Tibial nerve (tissue), 3 donors: ENCODE results near the gene CCNY.
A peak's percentile ranks its signal among the peaks of the same experiment; 100 is the strongest.

ENCODE experiments used
- POLR2A ChIP-seq, 2 donors: fragments of 450-650 bp; IDR thresholded peaks; one replicate each; pipeline ENCODE4 v1.6.1; 2017; ENCODE audit warnings: antibody characterized with exemption in 2 of 2, mild to moderate bottlenecking in 2 of 2, moderate library complexity in 2 of 2
- TF ChIP-seq, protein P1 (sequence below), 5 experiments: fragments of 200-600 bp in 3 of 5; fragments of 450-650 bp in 2 of 5; sonication (generic) in 3 of 5; IDR thresholded peaks; one replicate each; pipeline ENCODE4 v1.5.1; 2016 to 2019; ENCODE audit warnings: antibody characterized with exemption in 5 of 5, mild to moderate bottlenecking in 3 of 5, moderate library complexity in 2 of 5

DNA sequence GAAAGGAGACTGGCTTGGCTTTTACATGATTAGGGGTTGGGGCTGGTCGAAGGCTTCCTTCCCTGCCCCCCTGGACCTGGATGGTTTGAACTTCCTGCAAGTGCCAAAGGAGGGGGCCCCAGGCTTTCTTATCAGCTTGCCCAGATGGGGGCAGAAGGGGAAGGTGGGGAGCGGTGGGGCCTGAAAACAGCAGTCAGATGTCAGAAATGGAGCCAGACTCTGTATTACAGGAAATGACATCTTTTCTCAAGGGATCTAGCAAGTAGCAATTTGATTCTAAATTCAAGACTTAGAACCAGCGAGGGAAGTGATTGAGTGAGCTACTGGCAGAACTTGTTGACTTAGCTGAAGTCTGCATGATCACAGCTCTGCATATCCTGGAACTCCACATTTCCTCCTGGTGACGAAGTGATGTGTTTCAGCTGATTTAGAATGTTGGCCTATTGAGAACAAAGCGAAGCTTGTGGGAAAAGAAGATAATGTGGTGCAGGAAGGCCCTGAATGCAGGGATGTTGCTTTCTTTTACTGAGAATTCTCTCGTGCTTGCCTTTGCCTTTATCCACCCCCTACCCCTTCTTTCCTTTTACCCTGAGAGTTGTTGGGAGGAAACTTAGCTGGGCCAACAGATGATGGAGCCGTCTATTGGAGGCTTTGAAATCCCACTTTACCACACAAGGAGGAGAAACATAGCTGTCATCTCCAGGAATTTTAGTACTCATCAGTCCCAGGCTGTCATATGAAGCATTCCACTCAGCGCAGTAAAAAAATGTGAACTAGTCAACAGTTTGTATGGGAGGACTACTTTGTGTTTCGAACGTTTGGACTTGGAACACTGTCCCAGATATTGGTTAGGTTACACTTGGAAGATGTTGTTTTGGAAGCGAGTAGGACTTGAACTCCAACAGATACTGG lies 43.2 kb downstream of the CCNY start:
- TF ChIP-seq, protein P1, sequence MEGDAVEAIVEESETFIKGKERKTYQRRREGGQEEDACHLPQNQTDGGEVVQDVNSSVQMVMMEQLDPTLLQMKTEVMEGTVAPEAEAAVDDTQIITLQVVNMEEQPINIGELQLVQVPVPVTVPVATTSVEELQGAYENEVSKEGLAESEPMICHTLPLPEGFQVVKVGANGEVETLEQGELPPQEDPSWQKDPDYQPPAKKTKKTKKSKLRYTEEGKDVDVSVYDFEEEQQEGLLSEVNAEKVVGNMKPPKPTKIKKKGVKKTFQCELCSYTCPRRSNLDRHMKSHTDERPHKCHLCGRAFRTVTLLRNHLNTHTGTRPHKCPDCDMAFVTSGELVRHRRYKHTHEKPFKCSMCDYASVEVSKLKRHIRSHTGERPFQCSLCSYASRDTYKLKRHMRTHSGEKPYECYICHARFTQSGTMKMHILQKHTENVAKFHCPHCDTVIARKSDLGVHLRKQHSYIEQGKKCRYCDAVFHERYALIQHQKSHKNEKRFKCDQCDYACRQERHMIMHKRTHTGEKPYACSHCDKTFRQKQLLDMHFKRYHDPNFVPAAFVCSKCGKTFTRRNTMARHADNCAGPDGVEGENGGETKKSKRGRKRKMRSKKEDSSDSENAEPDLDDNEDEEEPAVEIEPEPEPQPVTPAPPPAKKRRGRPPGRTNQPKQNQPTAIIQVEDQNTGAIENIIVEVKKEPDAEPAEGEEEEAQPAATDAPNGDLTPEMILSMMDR (IDR thresholded peaks at IDR 0.05): peak in 1 of 5 experiments; percentile 12
- TF ChIP-seq POLR2A (IDR thresholded peaks at IDR 0.05): no peak
